Ascending aorta (tissue), 2 donors: Measurements from ENCODE around the gene SULT6B1. TPM values are rescaled to one million over a fixed set of nuclear protein-coding genes. Genes with fewer than 3 reads are reported as not detected.

Experiments
- DNase-seq, 2 donors: peaks; one replicate each; pipeline ENCODE4 v3.0.0-alpha.2; 2019; ENCODE audit warnings: low spot score in 2 of 2
- H3K27ac ChIP-seq, 2 donors: fragments of 200-600 bp; sonication (generic); one replicate each; pipeline ENCODE4 v1.5.1; 2016 to 2017; ENCODE audit warnings: mild to moderate bottlenecking in 1 of 2
- H3K27me3 ChIP-seq: fragments of 200-600 bp; sonication (generic); one replicate; pipeline ENCODE4 v1.5.1; 2017
- H3K36me3 ChIP-seq, 2 donors: fragments of 200-600 bp; sonication (generic); one replicate each; pipeline ENCODE4 v1.5.1; 2016
- H3K4me1 ChIP-seq, 2 donors: fragments of 200-600 bp; sonication (generic); one replicate each; pipeline ENCODE4 v1.5.1; 2016 to 2017; ENCODE audit warnings: mild to moderate bottlenecking in 1 of 2
- H3K4me3 ChIP-seq, 2 donors: fragments of 200-600 bp; sonication (generic); one replicate each; pipeline ENCODE4 v1.5.1; 2016 to 2017; ENCODE audit warnings: mild to moderate bottlenecking in 1 of 2
- H3K9me3 ChIP-seq, 2 donors: fragments of 200-600 bp; sonication (generic); one replicate each; pipeline ENCODE4 v1.5.1; 2016
- intact Hi-C: fragments of 100-400 bp; cut with DNase I; formaldehyde crosslinking; loops from one replicate; pipeline ENCODE4 v1.15.1; 2023
- total RNA-seq: library from RNA; depleted of rRNA; stranded (reverse); fragments of >200 nt; gene quantifications from one replicate; pipeline ENCODE4 v1.1.0, GENCODE V29; 2016
- TF ChIP-seq, protein P1 (sequence below), 3 experiments: fragments of 200-600 bp in 2 of 3; fragments of 450-650 bp in 1 of 3; sonication (generic) in 2 of 3; IDR thresholded peaks; one replicate each; pipeline ENCODE4 v1.5.1; 2016 to 2019; ENCODE audit warnings: antibody characterized with exemption in 3 of 3, mild to moderate bottlenecking in 1 of 3, moderate library complexity in 1 of 3

SULT6B1 gene
- total RNA-seq, 1 donor from 2014 or later, result not detected

DNA sequence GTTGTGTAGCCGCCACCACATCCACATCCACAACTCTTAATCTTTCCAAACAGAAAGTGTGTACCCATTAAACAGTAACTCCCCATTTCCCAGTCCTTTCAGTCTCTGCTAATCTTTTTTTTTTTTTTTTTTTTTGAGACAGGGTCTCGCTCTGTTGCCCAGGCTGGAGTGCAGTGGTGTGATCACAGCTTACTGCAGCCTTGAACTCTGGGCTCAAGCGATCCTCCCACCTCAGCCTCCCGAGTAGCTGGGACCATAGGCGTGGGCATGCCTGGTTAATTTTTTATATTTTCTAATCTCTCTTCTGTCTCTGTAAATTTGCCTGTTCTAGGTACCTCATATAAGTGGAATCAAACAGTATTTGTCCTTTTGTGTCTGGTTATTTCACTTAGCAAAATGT is 35.2 kb downstream of the SULT6B1 start:
- intact Hi-C loops, result no loop called here
- Histone ChIP-seq H3K36me3 (peaks cover 0 to 11% of the 10 kb centered on the region in 2 donors), H3K4me3 (no peak overlapping the region), H3K27me3 (no peaks in the 10 kb centered on the region), H3K9me3 (no peaks in the 10 kb centered on the region), H3K27ac (no peak overlapping the region), H3K4me1 (peaks cover 6 to 19% of the 10 kb centered on the region in 2 donors)
- no peak for DNase-seq
- TF ChIP-seq, protein P1, sequence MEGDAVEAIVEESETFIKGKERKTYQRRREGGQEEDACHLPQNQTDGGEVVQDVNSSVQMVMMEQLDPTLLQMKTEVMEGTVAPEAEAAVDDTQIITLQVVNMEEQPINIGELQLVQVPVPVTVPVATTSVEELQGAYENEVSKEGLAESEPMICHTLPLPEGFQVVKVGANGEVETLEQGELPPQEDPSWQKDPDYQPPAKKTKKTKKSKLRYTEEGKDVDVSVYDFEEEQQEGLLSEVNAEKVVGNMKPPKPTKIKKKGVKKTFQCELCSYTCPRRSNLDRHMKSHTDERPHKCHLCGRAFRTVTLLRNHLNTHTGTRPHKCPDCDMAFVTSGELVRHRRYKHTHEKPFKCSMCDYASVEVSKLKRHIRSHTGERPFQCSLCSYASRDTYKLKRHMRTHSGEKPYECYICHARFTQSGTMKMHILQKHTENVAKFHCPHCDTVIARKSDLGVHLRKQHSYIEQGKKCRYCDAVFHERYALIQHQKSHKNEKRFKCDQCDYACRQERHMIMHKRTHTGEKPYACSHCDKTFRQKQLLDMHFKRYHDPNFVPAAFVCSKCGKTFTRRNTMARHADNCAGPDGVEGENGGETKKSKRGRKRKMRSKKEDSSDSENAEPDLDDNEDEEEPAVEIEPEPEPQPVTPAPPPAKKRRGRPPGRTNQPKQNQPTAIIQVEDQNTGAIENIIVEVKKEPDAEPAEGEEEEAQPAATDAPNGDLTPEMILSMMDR (IDR thresholded peaks at IDR 0.05), result no peak

DNA sequence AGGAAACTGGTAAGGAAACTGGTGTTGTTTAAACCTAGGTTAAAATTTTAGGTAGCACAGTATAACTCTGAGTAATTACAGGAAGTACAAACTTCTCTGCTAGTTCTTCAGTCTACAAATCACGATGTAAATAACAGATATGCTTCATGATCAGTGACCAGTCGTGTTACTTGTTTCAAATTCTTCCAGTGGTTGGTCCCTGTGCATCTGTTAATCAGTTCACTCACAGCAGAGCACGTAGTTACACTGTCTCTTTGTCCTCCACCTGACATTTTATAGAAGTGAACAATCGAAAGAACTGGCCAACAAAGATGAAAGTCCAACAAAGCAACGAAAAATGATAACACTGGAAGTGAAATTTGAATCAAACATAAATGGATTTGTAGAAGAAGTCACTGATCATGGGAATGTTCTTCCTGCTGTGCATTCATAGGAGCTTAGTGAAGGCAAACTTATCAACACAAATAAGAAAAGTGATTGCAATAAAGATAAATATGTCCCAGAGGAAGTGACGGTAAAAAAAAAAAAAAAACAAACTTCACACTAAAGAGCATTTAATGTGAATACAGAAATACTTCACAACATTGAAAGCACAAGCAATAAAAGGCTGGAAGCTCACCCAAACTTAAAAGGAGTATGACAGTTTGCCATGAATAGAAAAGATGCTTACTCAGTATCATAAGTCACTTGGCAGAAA is 38.7 kb downstream of the SULT6B1 start:
- H3K9me3 ChIP-seq, result no peaks in the 10 kb centered on the region

DNA sequence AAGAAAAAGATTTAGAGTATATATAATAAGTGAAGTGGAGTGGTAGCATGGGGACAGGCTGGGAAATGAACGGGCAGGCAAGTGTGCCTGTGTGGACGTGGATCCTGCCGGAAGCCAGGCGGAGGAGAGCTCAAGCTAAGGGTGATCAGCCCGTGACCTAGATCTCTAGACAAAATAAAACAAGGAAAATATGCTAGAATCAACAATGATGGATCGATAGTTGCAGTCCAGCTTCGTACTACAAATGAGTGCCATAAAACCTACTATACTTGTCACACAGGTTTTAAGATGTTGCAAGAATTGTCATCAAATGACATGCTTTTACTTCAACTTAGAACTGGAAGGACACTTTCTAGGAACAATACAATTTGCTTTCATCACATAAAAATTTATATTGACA is 40.1 kb downstream of the SULT6B1 start:
- Histone ChIP-seq H3K4me1 (peaks cover 0 to 3% of the 10 kb centered on the region in 2 donors), H3K4me3 (no peak overlapping the region), H3K36me3 (peaks cover 36 to 45% of the 10 kb centered on the region in 2 donors), H3K27ac (no peak overlapping the region), H3K27me3 (no peaks in the 10 kb centered on the region), H3K9me3 (no peaks in the 10 kb centered on the region)
- TF ChIP-seq, protein P1 (IDR thresholded peaks at IDR 0.05), result no peak
- no peak for DNase-seq
- intact Hi-C loops, result no loop called here

More for the DNA sequence above, 38.7 kb downstream of the SULT6B1 start:
- Histone ChIP-seq H3K4me3 (no peak overlapping the region), H3K27me3 (no peaks in the 10 kb centered on the region), H3K36me3 (peaks cover 23 to 32% of the 10 kb centered on the region in 2 donors), H3K4me1 (peaks cover 0 to 4% of the 10 kb centered on the region in 2 donors), H3K27ac (no peak overlapping the region)
- intact Hi-C loops, result no loop called here
- TF ChIP-seq, protein P1 (IDR thresholded peaks at IDR 0.05), result no peak
- DNase-seq, result no peak

DNA sequence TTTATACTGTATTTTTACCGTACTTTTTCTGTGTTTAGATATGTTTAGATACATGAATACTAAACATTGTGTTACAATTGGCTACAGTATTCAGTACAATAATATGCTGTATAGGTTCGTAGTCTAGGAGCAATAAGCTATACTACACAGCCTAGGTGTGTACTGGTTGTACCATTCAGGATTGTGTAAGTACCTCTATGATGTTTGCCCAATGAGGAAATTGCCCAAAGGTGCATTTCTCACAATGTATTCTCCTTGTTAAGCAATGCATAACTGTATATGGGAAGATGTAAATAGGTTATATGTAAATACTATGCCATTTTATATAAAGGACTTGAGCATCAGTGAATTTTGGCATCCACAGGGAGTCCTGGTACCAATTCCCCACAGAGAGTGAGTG is 42.4 kb downstream of the SULT6B1 start:
- Histone ChIP-seq H3K27ac (no peak overlapping the region), H3K27me3 (no peaks in the 10 kb centered on the region), H3K9me3 (no peaks in the 10 kb centered on the region), H3K4me1 (peaks cover 0 to 3% of the 10 kb centered on the region in 2 donors), H3K36me3 (peaks cover 41 to 57% of the 10 kb centered on the region in 2 donors), H3K4me3 (no peak overlapping the region)
- TF ChIP-seq, protein P1 (IDR thresholded peaks at IDR 0.05), result no peak
- DNase-seq, result no peak
- intact Hi-C loops, result no loop called here

DNA sequence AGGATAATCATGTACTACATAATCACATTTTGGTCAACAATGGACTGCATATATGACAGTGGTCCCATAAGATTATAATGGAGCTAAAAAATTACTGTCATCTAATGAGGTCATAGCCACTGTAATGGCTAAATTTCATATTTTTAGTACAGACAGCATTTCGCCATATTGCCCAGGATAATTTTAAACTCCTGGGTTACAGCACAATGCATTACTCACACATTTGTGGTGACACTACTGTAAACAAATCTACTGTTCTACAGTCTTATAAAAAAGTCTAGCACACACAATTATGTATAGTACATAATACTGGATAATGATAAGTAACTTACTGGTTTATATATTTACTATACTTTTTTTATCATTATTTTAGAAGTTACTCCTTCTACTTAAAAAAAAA is 44.5 kb downstream of the SULT6B1 start:
- TF ChIP-seq, protein P1 (IDR thresholded peaks at IDR 0.05), result no peak
- DNase-seq, result no peak
- Histone ChIP-seq H3K27me3 (no peaks in the 10 kb centered on the region), H3K27ac (no peak overlapping the region), H3K36me3 (peaks cover 57 to 77% of the 10 kb centered on the region in 2 donors), H3K4me3 (no peak overlapping the region), H3K4me1 (no peaks in the 10 kb centered on the region), H3K9me3 (no peaks in the 10 kb centered on the region)
- intact Hi-C loops, result no loop called here
